ENCODE data around the gene CEP164. TPM values are rescaled to one million over a fixed set of nuclear protein-coding genes. Genes with fewer than 3 reads are reported as not detected.

Gene CEP164
- total RNA-seq, 4 donors from 2014 or later: 23.1 to 56.5 (median 29.0) TPM

DNA sequence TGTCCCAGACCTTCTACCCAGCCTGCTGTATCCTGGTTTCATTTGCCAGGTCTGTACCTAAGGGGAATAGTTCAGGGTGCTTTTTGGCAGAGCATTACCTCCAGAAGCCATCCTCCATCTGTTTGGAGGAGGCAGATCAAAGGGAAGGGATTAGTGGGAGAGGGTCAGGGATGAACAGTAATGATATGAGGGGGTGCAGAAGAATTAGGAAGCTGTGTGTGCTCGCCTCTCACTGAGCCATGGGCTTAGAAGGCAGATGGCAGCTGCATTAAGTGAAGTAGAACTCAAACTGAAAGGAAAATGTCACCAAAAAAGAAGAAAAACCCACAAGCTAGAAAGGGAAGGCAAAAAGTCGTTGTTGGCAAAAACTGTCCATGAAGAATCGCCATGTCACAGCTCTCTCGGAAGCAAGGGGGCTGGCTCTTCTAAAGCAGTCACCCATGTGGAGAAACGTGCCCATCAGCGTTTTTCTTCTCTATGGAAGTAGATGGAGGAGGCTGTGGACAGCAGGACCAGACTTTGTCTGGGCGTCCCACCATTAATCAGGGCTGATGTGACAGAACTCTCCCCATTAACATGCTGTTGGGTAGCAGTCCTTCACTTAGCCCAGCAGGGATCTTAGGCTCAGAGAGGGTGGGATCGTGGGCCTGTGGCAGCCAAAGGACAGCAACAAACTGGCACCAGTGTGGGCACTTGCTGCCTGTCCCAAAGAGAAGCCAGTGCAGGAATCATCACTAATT, 46.8 kb downstream of the CEP164 start:
- Histone ChIP-seq H3K4me3 (replicated peaks in 1 of 3) (no peak overlapping the region), H3K27me3 (no peaks in the 10 kb centered on the region), H3K4me1 (peaks cover 7% of the 10 kb centered on the region in 2 donors), H3K9me3 (no peaks in the 10 kb centered on the region), H3K36me3 (peaks cover 16 to 17% of the 10 kb centered on the region in 2 donors), H3K27ac (no peak overlapping the region)
- intact Hi-C loops (cut with DNase I): no loop called here
- no peak for DNase-seq
- TF ChIP-seq POLR2A (IDR thresholded peaks at IDR 0.05): no peak
- TF ChIP-seq, protein P1, sequence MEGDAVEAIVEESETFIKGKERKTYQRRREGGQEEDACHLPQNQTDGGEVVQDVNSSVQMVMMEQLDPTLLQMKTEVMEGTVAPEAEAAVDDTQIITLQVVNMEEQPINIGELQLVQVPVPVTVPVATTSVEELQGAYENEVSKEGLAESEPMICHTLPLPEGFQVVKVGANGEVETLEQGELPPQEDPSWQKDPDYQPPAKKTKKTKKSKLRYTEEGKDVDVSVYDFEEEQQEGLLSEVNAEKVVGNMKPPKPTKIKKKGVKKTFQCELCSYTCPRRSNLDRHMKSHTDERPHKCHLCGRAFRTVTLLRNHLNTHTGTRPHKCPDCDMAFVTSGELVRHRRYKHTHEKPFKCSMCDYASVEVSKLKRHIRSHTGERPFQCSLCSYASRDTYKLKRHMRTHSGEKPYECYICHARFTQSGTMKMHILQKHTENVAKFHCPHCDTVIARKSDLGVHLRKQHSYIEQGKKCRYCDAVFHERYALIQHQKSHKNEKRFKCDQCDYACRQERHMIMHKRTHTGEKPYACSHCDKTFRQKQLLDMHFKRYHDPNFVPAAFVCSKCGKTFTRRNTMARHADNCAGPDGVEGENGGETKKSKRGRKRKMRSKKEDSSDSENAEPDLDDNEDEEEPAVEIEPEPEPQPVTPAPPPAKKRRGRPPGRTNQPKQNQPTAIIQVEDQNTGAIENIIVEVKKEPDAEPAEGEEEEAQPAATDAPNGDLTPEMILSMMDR (IDR thresholded peaks at IDR 0.05): no peak
- 94 to 95% methylated on average over 8 of the region's 8 CpGs for WGBS, 2 donors

- no peak overlapping the region for H3K4me3 ChIP-seq (replicated peaks in 1 of 3)
- no peak for TF ChIP-seq POLR2A (IDR thresholded peaks at IDR 0.05)
- TF ChIP-seq, protein P1 (IDR thresholded peaks at IDR 0.05): no peak
- WGBS, 2 donors: 89 to 97% methylated on average over 5 of the region's 5 CpGs
- H3K27me3 ChIP-seq: no peaks in the 10 kb centered on the region
- intact Hi-C loops (cut with DNase I): no loop called here
- peaks cover 20 to 22% of the 10 kb centered on the region in 2 donors for H3K36me3 ChIP-seq
- no peaks in the 10 kb centered on the region for H3K9me3 ChIP-seq
- DNase-seq: no peak
- no peaks in the 10 kb centered on the region for H3K4me1 ChIP-seq
- no peak overlapping the region for H3K27ac ChIP-seq
Measured at GRCh38 chr11:117375960-117376359, 48.3 kb downstream of the CEP164 start.

GRCh38 chr11:117376517-117376916, 48.9 kb downstream of the CEP164 start:
- intact Hi-C loops (cut with DNase I): no loop called here
- WGBS, 2 donors: 85 to 96% methylated on average over 2 of the region's 2 CpGs
- H3K36me3 ChIP-seq: peaks cover 20 to 22% of the 10 kb centered on the region in 2 donors

DNA sequence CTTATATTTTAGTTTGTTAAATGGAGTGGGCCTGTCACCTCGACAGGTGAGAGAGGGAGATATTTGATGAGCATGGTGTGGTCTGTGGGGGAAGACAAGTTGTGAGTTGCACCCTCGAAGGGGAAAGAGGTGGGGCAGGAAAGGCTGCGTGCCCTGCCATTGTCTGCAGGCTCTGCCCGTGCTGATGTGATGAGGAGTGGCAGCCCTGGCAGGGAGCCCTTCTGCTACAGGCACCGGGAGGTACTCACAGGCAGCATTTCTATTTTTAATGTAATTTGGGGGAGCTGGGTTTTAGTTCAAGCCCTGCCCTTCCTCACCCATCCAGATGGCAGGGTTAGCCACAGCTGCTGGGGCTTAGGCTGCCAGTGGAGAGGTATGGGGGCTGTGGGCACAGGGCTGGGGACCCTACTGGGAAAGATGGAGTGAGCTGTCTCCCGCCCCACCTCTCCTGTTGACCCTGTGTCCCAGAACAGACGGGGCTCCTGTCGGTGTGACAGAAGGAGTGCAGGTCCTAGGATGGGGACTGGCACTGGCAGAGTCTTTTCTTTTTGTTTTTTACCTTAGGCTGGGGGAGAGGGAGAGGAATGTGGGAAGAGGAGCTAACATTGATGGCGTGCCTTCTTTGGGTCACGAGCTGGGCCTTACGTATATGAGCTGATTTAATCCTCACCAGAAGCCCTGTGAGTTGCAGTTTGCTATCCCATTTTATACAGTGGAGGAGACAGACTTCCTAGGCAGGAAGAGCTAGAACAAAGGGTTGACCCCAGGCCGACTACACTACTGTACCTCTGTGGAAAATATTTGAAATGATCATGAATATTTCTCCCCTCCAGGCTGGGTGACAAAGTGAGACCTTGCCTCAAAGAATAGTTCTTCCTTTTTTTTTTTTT, 51.6 kb downstream of the CEP164 start:
- TF ChIP-seq, protein P1 (IDR thresholded peaks at IDR 0.05): no peak
- TF ChIP-seq POLR2A (IDR thresholded peaks at IDR 0.05): no peak
- peaks cover 14 to 31% of the 10 kb centered on the region in 2 donors for H3K36me3 ChIP-seq
- H3K4me1 ChIP-seq: no peaks in the 10 kb centered on the region
- H3K27me3 ChIP-seq: no peaks in the 10 kb centered on the region
- no peaks in the 10 kb centered on the region for H3K9me3 ChIP-seq
- H3K4me3 ChIP-seq (replicated peaks in 1 of 3): no peak overlapping the region
- no peak overlapping the region for H3K27ac ChIP-seq
- intact Hi-C loops (cut with DNase I): no loop called here
- no peak for DNase-seq
- 80% methylated on average over 12 of the region's 12 CpGs for WGBS, 2 donors

More at GRCh38 chr11:117376517-117376916, 48.9 kb downstream of the CEP164 start:
- H3K4me1 ChIP-seq: no peaks in the 10 kb centered on the region
- no peak for DNase-seq
- no peaks in the 10 kb centered on the region for H3K9me3 ChIP-seq
- TF ChIP-seq, protein P1 (IDR thresholded peaks at IDR 0.05): no peak
- no peak for TF ChIP-seq POLR2A (IDR thresholded peaks at IDR 0.05)
- H3K27me3 ChIP-seq: no peaks in the 10 kb centered on the region
- H3K27ac ChIP-seq: no peak overlapping the region
- no peak overlapping the region for H3K4me3 ChIP-seq (replicated peaks in 1 of 3)

All from thyroid gland (tissue), 4 donors.